Measurements from ENCODE around the gene ZNF394.

The ZNF394 gene

GRCh38 chr7:99473315-99473596 is 26.8 kb downstream of the ZNF394 start:
- H3K36me3 ChIP-seq (ENCODE audit: low read length), result no peaks in the 10 kb centered on the region
- no peaks in the 10 kb centered on the region for H3K9me2 ChIP-seq (replicated peaks; ENCODE audit: insufficient read depth, low read length)

GRCh38 chr7:99472561-99473314 is 27.3 kb downstream of the ZNF394 start, which contains the start of gene ZNF789:
TSS of gene ZNF789 (plus strand) at chr7:99472890. CDS start at chr7:99476457, 3,567 bp downstream.
- Histone ChIP-seq H3K9ac (ENCODE audit: low read length) (peak within 1 kb of the TSS; percentile 79), H3K36me3 (ENCODE audit: low read length) (no peaks in the 10 kb centered on the region), H2AFZ (ENCODE audit: low read depth, low read length, severe bottlenecking) (peak within 1 kb of the TSS; percentile 94), H3K27me3 (ENCODE audit: low read length) (no peaks in the 10 kb centered on the region), H3K4me3 (ENCODE audit: insufficient read depth, low read length, poor library complexity, severe bottlenecking) (peak within 1 kb of the TSS; percentile 89), H4K20me1 (ENCODE audit: low read depth, low read length) (no peaks in the 10 kb centered on the region), H3K9me3 (ENCODE audit: insufficient read depth, low read length) (no peaks in the 10 kb centered on the region), H3K79me2 (ENCODE audit: insufficient read depth, low read length) (peaks cover 50% of the 10 kb centered on the region), H3F3A (ENCODE audit: insufficient read depth) (peaks cover 15% of the 10 kb centered on the region), H3K27ac (ENCODE audit: low read depth, low read length) (peak within 1 kb of the TSS; percentile 88), H3K4me2 (ENCODE audit: low read depth, low read length, poor library complexity, severe bottlenecking) (peak within 1 kb of the TSS; percentile 83), H3K9me2 (replicated peaks; ENCODE audit: insufficient read depth, low read length) (no peaks in the 10 kb centered on the region)
- TF ChIP-seq CTCF (IDR thresholded peaks at IDR 0.05; ENCODE audit: insufficient read depth, low read length, poor library complexity, severe bottlenecking), result no peak
- TF ChIP-seq EZH2phosphoT487 (conservative IDR thresholded peaks at IDR 0.05; ENCODE audit: low read length), result no peak

More at GRCh38 chr7:99473315-99473596, 26.8 kb downstream of the ZNF394 start:
- no peak for TF ChIP-seq CTCF (IDR thresholded peaks at IDR 0.05; ENCODE audit: insufficient read depth, low read length, poor library complexity, severe bottlenecking)
- peak overlapping the region; percentile 89 for H3K4me3 ChIP-seq (ENCODE audit: insufficient read depth, low read length, poor library complexity, severe bottlenecking)
- peaks cover 15% of the 10 kb centered on the region for H3F3A ChIP-seq (ENCODE audit: insufficient read depth)
- peak overlapping the region; percentile 88 for H3K27ac ChIP-seq (ENCODE audit: low read depth, low read length)
- H3K9me3 ChIP-seq (ENCODE audit: insufficient read depth, low read length), result no peaks in the 10 kb centered on the region
- H4K20me1 ChIP-seq (ENCODE audit: low read depth, low read length), result no peaks in the 10 kb centered on the region
- peak overlapping the region; percentile 79 for H3K9ac ChIP-seq (ENCODE audit: low read length)
- peak overlapping the region; percentile 60 for H3K4me2 ChIP-seq (ENCODE audit: low read depth, low read length, poor library complexity, severe bottlenecking)
- peak overlapping the region; percentile 52 for H2AFZ ChIP-seq (ENCODE audit: low read depth, low read length, severe bottlenecking)
- no peaks in the 10 kb centered on the region for H3K27me3 ChIP-seq (ENCODE audit: low read length)
- H3K79me2 ChIP-seq (ENCODE audit: insufficient read depth, low read length), result peaks cover 55% of the 10 kb centered on the region

DNA sequence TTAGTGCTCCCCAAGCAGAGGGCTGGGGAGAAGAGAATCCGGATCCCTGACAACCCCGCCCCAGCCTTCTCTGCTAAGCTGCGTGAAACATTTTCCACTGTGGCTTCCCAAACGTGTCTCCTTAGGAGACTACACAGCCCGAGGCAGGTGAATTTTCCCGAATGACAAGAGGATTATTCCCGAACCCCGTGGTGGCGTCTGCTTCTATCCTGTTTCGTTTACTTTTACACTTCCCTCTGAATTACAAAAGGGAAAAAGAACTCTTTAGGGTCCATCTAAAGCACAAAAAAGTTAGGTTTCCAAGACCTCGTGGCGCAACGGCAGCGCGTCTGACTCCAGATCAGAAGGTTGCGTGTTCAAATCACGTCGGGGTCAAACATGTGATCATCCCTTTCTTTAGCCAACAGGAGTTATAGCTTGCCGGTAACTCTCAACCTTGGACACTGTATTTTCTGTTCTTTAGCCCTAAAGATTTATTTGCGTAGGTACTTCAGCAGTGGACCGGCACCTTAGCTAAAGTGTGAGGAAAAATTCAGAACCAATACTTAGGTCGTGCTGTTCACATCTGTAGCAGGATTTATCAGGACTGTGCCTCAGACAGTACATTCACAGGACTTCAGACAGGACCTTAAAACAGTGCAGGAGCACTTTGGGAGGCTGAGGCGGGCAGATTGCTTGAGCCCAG is 30.6 kb downstream of the ZNF394 start:
- no peak for TF ChIP-seq CTCF (IDR thresholded peaks at IDR 0.05; ENCODE audit: insufficient read depth, low read length, poor library complexity, severe bottlenecking)
- TF ChIP-seq EZH2phosphoT487 (conservative IDR thresholded peaks at IDR 0.05; ENCODE audit: low read length), result no peak
- no peaks in the 10 kb centered on the region for H3K9me3 ChIP-seq (ENCODE audit: insufficient read depth, low read length)

More for the DNA sequence above, 30.6 kb downstream of the ZNF394 start:
- H3K79me2 ChIP-seq (ENCODE audit: insufficient read depth, low read length), result peaks cover 33% of the 10 kb centered on the region
- H3K4me3 ChIP-seq (ENCODE audit: insufficient read depth, low read length, poor library complexity, severe bottlenecking), result no peak overlapping the region
- H3K27ac ChIP-seq (ENCODE audit: low read depth, low read length), result no peak overlapping the region
- no peak overlapping the region for H3K9ac ChIP-seq (ENCODE audit: low read length)
- H3K9me2 ChIP-seq (replicated peaks; ENCODE audit: insufficient read depth, low read length), result no peaks in the 10 kb centered on the region
- H3F3A ChIP-seq (ENCODE audit: insufficient read depth), result peaks cover 15% of the 10 kb centered on the region
- H2AFZ ChIP-seq (ENCODE audit: low read depth, low read length, severe bottlenecking), result no peak overlapping the region
- H3K27me3 ChIP-seq (ENCODE audit: low read length), result no peaks in the 10 kb centered on the region
- H3K36me3 ChIP-seq (ENCODE audit: low read length), result no peaks in the 10 kb centered on the region
- H3K4me2 ChIP-seq (ENCODE audit: low read depth, low read length, poor library complexity, severe bottlenecking), result no peak overlapping the region
- H4K20me1 ChIP-seq (ENCODE audit: low read depth, low read length), result no peaks in the 10 kb centered on the region

All from SU-DHL-6 (cell line).